ENCODE results near the gene CENPQ. TPM values are rescaled to one million over a fixed set of nuclear protein-coding genes. Genes with fewer than 3 reads are reported as not detected.
"Not testable (repeated sequence)": the region's sequence is repeated elsewhere in the genome, so short reads cannot be mapped to it uniquely, and the experiment has no call there.

The CENPQ gene
- total RNA-seq, 4 donors from 2014 or later = 2.4 to 6.1 (median 3.9) TPM

DNA sequence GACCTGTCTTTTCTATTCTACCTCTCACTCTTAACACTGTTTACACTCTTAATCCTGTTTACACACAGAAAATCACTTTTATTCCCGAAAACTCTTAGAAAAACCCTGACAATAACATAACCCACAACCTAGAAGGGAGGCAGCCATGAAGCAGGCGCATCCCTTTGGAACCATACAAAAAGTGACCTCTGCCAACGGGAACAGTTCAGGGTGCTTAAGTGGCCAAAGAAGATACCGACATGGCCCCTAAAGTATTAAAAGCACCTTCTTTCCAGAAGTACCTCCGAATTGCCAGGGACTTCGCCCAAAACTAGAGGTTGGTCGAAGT is 607 bp upstream of the CENPQ start:
- Histone ChIP-seq H3K4me3 (replicated peaks in 1 of 3) (peak overlapping the region; percentile 57 to 82 (median 80)), H3K9me3 (no peaks in the 10 kb centered on the region), H3K4me1 (peaks cover 18% of the 10 kb centered on the region in 2 donors), H3K27ac (peak overlapping the region; percentile 4 to 81 (median 59)), H3K36me3 (no peaks in the 10 kb centered on the region), H3K27me3 (no peaks in the 10 kb centered on the region)
- WGBS, 2 donors = 0 to 1% methylated on average over 7 of the region's 7 CpGs
- intact Hi-C loops (cut with DNase I) = no loop called here
- TF ChIP-seq, protein P1, sequence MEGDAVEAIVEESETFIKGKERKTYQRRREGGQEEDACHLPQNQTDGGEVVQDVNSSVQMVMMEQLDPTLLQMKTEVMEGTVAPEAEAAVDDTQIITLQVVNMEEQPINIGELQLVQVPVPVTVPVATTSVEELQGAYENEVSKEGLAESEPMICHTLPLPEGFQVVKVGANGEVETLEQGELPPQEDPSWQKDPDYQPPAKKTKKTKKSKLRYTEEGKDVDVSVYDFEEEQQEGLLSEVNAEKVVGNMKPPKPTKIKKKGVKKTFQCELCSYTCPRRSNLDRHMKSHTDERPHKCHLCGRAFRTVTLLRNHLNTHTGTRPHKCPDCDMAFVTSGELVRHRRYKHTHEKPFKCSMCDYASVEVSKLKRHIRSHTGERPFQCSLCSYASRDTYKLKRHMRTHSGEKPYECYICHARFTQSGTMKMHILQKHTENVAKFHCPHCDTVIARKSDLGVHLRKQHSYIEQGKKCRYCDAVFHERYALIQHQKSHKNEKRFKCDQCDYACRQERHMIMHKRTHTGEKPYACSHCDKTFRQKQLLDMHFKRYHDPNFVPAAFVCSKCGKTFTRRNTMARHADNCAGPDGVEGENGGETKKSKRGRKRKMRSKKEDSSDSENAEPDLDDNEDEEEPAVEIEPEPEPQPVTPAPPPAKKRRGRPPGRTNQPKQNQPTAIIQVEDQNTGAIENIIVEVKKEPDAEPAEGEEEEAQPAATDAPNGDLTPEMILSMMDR (IDR thresholded peaks at IDR 0.05) = no peak
- TF ChIP-seq POLR2A (IDR thresholded peaks at IDR 0.05) = no peak
- DNase-seq = no peak

DNA sequence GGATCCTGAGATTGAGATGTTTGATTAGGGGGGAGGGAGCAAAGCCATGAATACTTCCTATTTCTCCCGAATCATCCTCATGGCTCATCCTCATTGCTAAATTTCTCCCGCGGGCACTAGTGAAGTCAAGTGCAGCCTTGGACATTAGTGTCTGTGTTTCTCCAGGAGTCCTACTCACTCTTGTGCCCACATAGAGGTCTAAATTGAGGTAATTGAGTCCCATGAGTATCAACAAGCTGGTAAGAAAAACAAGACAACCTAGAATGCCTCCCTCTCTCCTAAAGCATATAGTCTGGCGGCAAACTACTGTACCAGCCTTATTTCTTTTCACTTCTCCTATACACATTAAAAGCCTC is 420 bp downstream of the CENPQ start:
- H3K4me1 ChIP-seq = peaks cover 18% of the 10 kb centered on the region in 2 donors
- H3K27me3 ChIP-seq = no peaks in the 10 kb centered on the region
- peak overlapping the region; percentile 57 to 82 (median 67) for H3K4me3 ChIP-seq (replicated peaks in 1 of 3)
- no peak for TF ChIP-seq POLR2A (IDR thresholded peaks at IDR 0.05)
- TF ChIP-seq, protein P1 (IDR thresholded peaks at IDR 0.05) = no peak
- H3K27ac ChIP-seq = no peak overlapping the region
- intact Hi-C loops (cut with DNase I) = no loop called here
- H3K36me3 ChIP-seq = no peaks in the 10 kb centered on the region
- 1% methylated on average over 4 of the region's 4 CpGs for WGBS, 2 donors
- H3K9me3 ChIP-seq = no peaks in the 10 kb centered on the region
- DNase-seq = no peak

DNA sequence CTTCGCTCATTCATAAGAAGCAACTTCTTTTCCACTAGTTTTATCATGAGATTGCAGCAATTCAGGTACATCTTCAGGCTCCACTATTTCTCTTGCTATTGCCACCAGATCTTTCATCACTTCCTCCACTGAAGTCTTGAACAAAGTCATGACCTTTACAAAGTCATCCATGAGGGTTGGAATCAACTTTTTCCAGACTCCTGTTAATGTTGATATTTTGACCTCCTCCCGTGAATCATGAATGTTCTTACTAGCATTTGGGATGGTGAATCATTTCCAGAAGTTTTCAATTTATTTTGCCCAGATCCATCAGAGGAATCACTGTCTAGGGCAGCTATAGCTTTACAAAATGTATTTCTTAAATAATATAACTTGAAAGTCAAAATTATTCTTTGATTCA is 1.5 kb downstream of the CENPQ start:
- DNase-seq = no peak
- WGBS, 2 donors = 97 to 98% methylated on average over 2 of the region's 2 CpGs
- Histone ChIP-seq H3K4me1 (peaks cover 18% of the 10 kb centered on the region in 2 donors), H3K4me3 (replicated peaks in 1 of 3) (no peak overlapping the region), H3K9me3 (no peaks in the 10 kb centered on the region), H3K27me3 (no peaks in the 10 kb centered on the region), H3K36me3 (no peaks in the 10 kb centered on the region), H3K27ac (no peak overlapping the region)
- no peak for TF ChIP-seq POLR2A (IDR thresholded peaks at IDR 0.05)
- TF ChIP-seq, protein P1 (IDR thresholded peaks at IDR 0.05) = no peak
- intact Hi-C loops (cut with DNase I) = no loop called here

DNA sequence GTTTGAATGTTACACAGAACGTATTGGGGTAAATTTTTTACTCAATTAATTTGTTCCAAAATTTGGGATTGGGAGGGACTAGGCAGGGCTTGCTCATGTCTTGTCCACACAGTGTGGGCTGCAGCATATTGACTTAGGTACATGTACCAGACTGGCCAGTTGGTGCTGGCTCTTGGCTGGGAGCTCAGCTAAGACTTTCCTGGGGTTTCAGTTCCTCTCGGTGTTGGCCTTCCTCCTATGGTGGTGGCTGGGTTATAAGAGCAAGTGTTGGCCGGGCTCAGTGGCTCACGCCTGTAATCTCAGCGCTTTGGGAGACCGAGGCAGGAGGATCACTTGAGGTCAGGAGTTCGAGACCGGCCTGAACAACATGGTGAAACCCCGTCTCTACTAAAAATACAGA is 4.9 kb downstream of the CENPQ start:
- TF ChIP-seq POLR2A (IDR thresholded peaks at IDR 0.05) = no peak
- TF ChIP-seq, protein P1 (IDR thresholded peaks at IDR 0.05) = no peak
- no peaks in the 10 kb centered on the region for H3K27me3 ChIP-seq
- H3K4me3 ChIP-seq (replicated peaks in 1 of 3) = no peak overlapping the region
- no peak for DNase-seq
- WGBS, 2 donors = 97 to 98% methylated on average over 9 of the region's 9 CpGs
- no peak overlapping the region for H3K27ac ChIP-seq
- H3K36me3 ChIP-seq = no peaks in the 10 kb centered on the region
- peaks cover 5 to 7% of the 10 kb centered on the region in 2 donors for H3K4me1 ChIP-seq
- intact Hi-C loops (cut with DNase I) = no loop called here
- no peaks in the 10 kb centered on the region for H3K9me3 ChIP-seq

DNA sequence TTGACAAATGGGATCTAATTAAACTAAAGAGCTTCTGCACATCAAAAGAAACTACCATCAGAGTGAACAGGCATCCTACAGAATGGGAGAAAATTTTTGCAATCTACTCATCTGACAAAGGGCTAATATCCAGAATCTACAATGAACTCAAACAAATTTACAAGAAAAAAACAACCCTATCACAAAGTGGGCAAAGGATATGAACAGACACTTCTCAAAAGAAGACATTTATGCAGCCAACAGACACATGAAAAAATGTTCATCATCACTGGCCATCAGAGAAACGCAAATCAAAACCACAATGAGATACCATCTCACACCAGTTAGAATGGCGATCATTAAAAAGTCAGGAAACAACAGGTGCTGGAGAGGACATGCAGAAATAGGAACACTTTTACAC is 13.4 kb downstream of the CENPQ start:
- H3K4me1 ChIP-seq; H3K36me3 ChIP-seq; H3K27ac ChIP-seq; DNase-seq; H3K4me3 ChIP-seq (replicated peaks in 1 of 3); H3K9me3 ChIP-seq; intact Hi-C loops (cut with DNase I); H3K27me3 ChIP-seq: not testable (repeated sequence)
- 97 to 100% methylated on average over 2 of the region's 2 CpGs for WGBS, 2 donors
